ENCODE measurements around the gene PTPRQ. TPM values are rescaled to one million over a fixed set of nuclear protein-coding genes. Genes with fewer than 3 reads are reported as not detected.
A peak's percentile ranks its signal among the peaks of the same experiment; 100 is the strongest.
"Not testable (repeated sequence)": the region's sequence is repeated elsewhere in the genome, so short reads cannot be mapped to it uniquely, and the experiment has no call there.

PTPRQ gene
- total RNA-seq, 1 donor from 2014 or later = 0.49 TPM

DNA sequence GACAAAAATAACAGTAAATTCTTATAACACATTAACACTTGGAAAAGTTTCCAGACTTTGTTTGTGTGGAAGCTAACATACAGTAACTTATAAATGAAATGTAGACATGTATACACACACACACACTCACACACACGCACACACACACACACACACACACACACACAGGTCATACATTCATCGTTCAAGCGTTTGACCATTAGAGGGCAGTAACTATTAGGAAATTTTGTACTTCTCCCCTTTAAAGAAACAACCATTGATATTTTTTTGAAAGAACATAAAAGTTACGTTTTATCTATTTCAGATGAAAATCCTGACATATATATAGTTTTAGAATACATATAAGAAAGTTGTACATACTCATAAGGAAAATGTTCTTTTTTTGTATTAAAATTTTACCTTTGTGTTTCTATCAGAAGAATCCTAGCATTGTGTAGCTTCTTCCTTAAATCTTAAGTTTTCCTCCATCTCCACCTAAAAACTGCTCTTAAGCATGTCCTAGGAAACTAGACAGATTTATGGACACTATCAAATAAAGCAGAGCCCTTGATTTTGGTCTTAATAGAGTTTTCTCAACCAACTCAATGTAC, 29.0 kb downstream of the PTPRQ start:
- DNase-seq = peak; percentile 29

DNA sequence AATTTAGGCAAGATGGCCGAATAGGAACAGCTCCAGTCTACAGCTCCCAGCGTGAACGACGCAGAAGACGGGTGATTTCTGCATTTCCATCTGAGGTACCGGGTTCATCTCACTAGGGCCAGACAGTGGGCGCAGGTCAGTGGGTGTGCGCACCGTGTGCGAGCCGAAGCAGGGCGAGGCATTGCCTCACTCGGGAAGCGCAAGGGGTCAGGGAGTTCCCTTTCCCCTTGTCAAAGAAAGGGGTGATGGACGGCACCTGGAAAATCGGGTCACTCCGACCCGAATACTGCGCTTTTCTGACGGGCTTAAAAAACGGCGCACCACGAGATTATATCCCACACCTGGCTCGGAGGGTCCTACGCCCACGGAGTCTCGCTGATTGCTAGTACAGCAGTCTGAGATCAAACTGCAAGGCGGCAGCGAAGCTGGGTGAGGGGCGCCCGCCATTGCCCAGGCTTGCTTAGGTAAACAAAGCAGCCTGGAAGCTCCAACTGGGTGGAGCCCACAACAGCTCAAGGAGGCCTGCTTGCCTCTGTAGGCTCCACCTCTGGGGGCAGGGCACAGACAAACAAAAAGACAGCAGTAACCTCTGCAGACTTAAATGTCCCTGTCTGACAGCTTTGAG, 33.6 kb downstream of the PTPRQ start:
- not testable (repeated sequence) for DNase-seq

DNA sequence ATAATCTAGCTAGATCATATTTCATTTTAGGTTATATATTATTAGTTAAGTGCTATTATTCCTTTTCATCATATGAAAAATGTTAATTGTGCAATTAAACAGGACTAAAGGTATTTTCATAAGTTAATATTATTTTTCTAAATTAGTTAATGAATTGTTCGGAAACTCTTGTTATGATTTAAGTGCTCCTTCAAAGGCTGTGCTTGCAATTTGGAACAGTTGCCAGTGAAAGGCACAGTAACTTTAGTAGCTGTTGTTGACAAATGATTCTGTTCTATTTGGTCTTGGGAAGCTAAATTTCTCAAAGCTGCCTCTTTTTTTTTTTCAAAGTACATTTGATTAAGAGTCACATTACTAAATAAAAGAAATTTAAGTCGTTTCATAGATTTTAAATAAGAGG, 40.7 kb downstream of the PTPRQ start:
- no peak for DNase-seq

DNA sequence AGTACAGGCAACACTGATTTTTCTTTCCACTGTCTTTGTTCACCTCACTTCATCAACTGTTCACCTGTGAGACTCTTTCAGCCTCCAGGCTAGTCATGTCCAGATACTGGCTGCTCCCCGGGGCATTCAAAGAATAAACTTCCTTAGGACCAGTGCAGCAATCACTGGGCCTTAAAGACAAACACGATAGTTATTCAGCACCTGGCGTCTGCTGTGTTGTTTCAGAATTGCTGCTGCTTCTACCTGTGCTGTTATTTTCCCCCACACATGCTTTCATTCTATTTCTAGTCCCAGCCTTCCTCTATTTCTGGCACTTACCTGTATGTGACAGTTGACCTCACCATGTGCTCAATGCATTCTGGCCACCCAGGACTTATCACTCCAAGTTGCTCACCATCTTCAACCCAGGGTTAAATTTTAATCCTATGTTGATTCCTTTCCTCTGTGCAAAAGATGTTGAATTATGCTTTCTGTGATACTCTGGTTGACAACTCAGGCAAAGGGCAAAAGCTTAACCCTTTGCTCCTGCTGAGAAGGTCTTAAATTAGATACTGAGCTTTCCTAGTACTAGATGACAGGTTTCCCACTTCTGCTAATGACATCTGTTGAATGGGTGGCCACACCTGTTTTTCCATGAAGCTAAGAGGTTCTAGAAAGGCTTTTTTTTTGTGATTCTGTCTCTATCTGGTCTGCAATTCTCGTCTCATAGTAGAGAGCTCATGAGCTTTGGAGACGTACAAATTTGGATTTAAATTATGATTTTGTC, 41.4 kb downstream of the PTPRQ start:
- DNase-seq = no peak

DNA sequence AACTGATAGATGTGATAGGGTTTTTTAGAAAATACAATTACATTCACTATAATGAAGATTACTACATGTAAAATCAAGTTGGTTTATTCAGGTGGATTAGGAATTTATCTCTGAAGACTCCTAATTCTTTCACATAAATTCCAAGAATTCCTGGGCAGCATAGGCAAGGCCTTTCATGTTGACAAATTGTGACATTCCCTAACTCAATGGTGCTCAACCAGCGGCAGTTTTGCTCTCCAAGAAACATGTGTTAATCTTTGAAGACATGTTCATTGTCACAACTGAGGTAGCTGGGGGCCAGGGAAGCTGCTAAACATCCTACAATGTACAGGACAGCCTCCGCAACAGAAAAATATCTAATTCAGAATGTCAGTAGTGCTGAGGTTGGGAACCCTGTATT, 46.3 kb downstream of the PTPRQ start:
- DNase-seq = no peak

DNA sequence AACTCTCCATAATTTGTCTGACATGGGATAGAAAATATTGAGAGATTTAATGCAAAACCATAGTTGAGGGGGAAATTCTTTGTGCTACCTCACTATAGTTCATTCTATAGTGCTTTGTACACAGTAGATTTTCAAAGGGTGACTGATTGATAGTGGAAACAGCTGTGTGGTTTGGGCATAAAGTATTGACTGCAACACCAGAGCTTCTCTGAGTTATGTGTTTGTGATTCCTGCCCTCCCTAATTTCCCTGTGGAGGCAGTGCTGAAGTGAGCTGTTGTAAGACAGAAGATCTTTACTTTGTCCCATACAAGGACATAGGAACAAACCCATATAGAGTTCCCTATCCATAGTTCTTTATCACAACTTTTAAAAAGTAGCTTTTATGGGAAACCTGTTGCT, 47.1 kb downstream of the PTPRQ start:
- DNase-seq = no peak

DNA sequence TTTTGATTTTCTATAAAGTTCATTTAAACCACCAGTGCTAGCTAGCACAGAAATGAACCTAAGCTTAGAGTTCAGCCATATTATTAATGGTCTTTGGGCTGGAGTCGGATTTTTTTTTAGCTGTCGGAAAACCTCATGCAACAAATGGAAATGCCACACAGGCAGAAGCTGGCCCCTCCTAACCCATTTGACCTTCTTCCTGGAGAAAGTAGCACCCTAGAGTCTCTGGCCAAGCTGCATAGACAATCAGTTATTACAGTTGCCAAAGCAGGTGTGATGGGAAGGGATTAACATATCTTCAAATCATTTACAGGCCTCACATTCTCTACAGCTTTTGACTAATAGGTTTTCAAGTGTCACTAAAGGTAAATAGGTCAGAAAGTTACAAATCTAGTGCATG, 49.4 kb downstream of the PTPRQ start:
- DNase-seq = no peak

DNA sequence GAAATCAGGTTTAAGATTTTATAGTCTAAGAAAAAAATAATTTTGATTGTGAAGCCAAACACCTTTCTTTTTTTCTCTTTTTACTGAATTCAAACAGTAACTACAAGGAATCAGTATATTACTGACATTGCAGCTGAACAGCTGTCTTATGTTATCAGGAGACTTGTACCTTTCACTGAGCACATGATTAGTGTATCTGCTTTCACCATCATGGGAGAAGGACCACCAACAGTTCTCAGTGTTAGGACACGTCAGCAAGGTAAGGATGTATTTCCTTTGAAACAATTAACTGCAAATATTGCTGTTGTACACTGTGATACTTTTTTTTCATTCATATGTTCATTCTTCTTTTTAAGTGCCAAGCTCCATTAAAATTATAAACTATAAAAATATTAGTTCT, 50.8 kb downstream of the PTPRQ start:
- DNase-seq = no peak

DNA sequence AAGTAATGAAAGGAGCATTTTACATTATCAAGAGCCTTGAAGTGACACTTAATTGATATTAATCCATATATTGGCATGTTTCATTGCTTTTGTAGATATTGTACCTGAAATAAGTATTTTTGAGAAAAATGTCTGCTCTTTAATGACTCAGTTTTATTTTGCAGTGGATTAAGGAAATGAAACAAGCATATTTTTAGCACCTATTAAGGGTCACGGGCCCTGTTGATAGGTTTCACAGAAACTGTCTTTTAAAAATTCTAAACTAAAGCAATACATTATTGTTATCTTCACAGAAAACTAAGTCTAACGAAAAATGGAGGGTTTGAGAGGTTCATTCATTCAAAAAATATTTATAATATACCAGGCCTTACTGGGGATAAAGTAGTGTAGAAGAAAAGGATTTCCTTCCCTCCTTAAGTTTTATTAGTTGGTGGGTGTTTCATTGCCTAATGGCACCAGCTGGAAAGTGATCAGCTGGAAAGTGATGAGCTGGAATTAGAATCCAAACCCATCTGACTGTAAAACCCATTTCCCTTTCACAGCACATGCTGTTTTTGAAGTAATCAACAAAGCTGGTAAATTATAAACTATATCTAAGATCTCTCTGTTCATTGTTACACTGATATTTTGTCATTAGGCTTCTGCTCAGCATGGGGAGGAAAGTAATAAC, 54.2 kb downstream of the PTPRQ start:
- DNase-seq = no peak

DNA sequence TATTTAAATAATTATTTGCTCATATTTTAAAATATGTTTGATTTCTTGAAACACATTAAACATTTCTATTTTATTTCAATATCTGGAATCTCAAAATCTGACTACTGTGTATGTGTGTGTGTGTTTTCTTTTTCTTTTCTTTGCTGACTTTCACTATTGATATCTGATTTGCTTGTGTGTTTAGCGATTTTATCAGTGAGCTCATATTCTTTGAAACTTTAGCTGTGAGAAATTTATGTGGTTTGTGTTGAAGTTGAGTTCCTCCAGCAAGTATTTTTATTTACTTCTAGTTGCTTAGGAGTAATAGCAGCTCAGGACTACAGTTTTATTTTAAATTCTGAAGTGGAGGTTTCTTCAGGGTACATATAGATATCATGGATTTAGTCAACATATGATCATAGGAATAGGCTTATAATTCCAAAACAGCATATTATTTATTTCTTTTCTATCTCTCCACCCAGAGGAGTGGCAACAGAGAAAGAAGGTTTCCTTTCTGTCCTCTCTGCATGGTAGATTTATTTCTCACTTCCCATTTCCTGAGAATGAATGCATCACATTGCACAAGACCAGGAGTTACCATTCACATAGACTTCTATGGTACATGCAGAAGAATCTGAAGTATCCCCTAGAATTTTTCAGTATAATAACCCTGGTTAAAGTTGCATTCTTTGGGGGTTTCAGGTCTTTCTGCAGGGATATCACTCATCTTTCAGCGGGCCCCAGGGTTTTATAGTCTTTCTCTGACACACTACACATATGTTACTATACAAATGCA, 60.5 kb downstream of the PTPRQ start:
- no peak for DNase-seq

DNA sequence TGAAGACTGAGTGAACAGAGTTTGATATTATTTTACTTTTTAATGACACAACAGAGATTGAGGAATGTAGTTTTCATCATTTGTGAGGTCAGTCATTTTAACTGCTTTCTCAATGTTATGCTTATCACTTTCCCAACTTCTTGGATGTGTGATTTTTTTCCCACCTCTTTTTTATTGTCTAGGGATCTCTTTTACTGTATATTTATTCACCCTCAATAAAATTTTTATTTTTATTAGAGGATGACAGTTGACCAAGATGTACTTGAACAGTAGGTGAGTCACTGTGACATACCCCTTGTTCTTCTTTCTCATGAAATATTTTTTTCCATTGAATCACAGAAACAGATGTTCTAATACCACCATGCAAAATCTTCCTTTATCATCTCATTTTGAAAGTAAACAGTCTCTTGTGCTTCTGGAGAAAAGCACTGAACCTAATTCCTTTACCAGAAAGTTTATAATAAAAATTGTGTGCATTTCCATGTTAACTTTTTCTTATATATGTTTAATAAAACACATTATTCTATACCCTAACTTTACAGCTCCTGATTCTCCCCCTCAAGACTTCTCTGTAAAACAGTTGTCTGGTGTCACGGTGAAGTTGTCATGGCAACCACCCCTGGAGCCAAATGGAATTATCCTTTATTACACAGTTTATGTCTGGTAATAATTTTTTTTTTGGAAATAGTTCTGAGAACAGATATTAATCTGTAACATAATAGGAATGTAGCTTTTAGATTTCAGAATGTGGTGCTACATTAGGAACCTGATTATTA, 65.9 kb downstream of the PTPRQ start:
- DNase-seq = peak; percentile 48

DNA sequence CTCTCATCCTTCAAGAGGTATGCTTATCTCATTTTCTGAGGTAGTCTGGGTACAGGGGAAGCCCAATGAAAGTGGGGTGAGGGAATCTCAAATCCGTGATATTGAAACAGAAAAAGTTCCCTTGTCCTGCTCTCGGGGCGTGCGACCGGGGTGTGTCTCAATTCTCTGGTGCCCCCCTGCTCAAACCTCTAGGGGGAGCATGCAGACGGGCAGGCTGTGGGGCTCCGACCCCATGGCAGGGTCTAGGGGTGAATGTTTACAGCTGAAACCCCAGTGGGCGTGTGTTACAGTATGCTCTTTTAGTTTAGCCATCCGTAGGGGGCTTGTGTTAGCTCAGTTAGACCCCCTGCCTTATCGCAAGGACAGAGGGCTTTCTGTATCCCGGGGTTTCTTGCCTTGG, 68.7 kb downstream of the PTPRQ start:
- no peak for DNase-seq

DNA sequence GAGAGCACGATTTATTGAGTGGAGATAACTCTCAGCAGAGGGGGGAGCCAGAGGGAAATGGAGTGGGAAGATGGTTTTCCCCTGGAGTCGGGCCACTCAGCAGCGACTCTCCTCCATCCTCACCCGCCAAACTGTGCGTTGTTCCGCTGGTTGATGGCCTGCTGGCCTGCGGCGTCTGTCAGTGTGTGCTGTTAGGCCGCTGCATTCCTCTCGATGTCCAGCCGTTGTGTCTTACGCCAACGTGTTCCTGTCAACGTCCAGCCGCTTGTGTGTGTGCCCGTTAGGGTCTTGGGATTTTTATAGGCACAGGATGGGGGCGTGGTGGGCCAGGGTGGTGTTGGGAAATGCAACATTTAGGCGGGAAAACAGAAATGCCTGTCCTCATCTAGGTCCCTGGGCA, 69.2 kb downstream of the PTPRQ start:
- no peak for DNase-seq

DNA sequence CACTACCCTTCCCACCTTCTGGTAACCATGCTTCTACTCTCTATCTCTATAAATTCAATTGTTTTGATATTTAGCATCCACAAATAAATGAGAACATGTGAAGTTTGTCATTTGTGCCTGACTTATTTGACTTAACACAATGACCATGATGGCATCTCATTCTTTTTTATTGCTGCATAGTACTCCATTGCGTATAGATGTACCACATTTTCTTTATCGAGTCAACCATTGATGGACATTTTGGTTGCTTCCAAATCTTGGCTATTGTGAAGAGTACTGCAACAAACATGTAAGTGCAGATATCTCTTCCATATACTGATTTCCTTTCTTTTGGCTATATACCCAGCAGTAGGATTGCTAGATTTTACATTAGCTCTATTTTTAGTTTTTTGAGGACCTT, 73.6 kb downstream of the PTPRQ start:
- no peak for DNase-seq

DNA sequence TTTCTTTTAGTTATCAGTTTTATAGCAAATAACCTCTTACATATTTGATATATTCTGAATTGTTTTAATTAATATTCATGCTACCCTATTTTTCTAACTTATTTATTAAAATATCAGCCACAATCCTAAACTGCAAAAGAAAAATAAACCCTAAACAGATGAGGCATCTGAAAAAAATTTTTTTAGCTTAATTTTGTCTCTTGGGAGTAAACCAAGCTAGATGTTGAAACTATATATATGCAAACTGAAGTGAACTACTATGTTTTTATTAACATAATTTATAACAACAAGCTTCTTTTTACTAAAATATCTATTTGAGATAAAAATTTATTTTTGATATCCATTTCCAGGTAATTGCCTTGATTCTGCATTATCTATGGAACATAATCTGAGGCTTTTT, 87.6 kb downstream of the PTPRQ start:
- DNase-seq = no peak

DNA sequence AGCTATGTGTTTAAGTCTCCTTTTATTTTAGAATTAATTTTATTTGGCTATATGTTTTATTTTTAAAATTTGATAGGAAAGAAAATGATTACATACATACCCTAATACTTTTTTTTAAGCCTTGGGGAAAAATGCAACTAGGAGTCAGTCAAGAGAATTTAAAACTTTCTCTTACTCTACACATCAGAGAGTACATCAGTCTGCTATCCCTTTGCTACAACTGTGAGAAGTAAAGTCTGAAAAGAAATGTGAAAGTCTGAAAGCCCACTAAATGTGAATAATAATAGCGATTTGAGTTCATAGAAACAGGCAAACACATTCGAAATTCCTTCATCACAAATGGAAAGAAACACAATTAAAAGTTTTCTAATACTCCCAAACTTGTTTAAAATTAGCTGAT, 95.0 kb downstream of the PTPRQ start:
- DNase-seq = no peak

DNA sequence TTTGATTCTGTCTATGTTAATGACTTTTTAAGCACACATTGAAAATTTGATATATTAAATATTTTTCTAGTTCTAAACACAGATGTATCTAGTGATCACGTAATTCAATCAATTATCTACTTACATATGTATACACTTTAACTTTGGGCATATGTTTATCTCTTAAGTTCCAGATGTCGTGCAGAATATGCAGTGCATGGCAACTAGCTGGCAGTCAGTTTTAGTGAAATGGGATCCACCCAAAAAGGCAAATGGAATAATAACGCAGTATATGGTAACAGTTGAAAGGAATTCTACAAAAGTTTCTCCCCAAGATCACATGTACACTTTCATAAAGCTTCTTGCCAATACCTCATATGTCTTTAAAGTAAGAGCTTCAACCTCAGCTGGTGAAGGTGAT, 105.3 kb downstream of the PTPRQ start:
- DNase-seq = no peak

DNA sequence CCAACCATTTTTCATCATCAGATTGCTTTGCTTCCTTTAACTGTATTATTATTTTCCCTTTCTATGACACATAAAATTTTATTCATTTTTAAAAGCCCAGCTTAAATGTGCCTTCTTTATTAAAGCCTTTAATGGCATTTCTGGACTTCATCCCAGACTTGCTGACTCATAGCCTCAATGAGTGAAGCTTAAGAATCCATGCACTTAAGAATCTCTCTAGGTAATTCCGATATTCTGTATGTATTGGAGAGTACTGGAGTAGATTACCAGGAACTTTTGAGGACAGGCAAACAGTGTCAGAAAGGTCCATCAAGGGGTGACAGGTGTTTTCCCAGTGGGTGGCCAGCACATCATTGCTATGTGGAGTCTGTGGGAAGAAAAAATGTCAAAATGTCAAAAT, 107.9 kb downstream of the PTPRQ start:
- DNase-seq = peak; percentile 36

DNA sequence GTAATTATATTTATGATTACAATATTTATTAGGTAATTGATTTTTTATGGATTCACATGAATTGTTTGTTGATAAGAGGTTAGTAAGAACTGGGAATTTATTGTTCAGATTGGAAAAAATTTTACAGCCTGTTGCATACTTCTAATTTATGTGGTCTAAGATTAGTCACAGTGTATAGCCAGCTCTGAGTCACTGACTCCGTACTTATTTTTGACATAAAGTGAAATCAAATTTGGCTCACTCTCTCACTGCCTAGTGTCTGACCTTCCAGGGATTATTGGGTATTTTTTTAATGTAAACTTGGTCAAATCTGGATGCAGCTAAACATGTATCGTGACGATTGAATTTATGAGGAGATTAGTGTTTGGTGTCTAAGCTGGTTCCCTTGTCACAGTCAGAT, 109.3 kb downstream of the PTPRQ start:
- DNase-seq = no peak

DNA sequence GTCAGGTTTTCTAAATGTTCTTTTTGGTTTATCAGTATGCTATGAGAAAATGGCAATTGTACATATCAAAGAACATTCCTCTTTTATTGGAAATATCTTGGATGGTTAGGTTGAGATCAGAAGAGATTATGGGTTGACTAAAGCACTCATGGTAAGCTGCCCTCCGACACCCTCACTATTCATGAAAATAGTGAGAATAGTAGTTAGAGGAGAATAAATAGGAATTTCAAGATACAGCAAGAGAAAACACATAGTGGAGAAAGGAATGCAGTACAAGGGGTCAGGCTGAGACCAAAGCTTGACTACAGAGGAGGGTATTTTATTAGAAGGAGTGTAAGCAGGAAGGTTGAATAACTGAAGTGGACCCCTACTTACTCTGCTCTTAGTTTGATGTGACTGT, 112.5 kb downstream of the PTPRQ start:
- DNase-seq = no peak

DNA sequence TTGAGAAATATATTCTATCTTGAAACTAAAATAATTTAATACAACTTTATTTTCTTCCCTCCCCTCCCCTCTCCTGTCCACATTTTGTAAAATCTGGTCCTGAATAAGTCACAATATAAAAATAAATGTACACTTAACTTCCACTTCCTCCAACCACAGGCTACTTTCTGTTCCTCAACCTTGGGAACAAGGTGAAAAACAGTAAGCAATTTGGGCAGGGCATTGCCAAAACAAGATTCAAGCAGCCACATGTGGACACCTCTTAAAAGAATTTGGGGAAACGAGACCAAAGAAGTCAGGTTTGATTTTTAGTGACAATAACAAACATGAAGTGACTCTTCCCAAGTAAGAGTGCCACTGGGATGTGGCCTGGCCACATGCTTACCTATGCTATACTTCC, 115.7 kb downstream of the PTPRQ start:
- no peak for DNase-seq

DNA sequence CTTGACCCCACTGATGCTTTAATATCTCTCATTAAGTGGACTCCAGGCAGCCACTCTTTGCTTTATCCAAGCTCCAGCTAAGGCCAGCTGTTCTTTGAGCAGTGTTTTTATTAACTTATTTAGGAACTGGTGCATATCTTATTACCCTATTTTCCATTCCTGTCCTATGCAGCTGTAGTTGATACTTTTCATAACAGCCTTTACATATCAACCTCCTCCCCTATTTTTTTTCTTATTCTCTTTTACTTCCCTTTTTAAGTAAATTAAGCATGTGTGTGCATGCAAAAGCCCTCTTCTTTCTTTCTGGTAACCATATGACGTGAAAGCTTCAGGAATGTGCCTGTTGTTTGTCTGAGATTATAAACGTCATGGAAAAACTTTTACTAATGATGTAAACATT, 121.2 kb downstream of the PTPRQ start:
- DNase-seq = peak; percentile 39
